GM12878 (cell line): Measurements from ENCODE around the gene OPRL1. TPM values are rescaled to one million over a fixed set of nuclear protein-coding genes. Genes with fewer than 3 reads are reported as not detected.

Source experiments
- BCL11A ChIP-seq: IDR thresholded peaks from 2 replicates; pipeline ENCODE4 v1.6.1; 2011; ENCODE audit warnings: low read depth, low read length
- CBX3 ChIP-seq: fragments of 200-600 bp; sonication (generic); IDR thresholded peaks from 2 replicates; pipeline ENCODE4 v1.6.1; 2016; ENCODE audit warnings: low read depth, borderline replicate concordance
- CBX5 ChIP-seq: sonication (generic); IDR thresholded peaks from 2 replicates; pipeline ENCODE4 v1.6.1; 2016; ENCODE audit warnings: low read depth, moderate library complexity, mild to moderate bottlenecking, inconsistent platforms
- CEBPB ChIP-seq, 2 experiments: fragments of 150-350 bp in 1 of 2; IDR thresholded peaks; 2 replicates each; pipeline ENCODE4 v1.6.1; 2012 to 2014; ENCODE audit warnings: low read depth in 2 of 2, low read length in 2 of 2, borderline replicate concordance in 1 of 2, inconsistent platforms in 1 of 2
- CHD1 ChIP-seq: IDR thresholded peaks from 2 replicates; pipeline ENCODE4 v1.6.1; 2012; ENCODE audit warnings: low read depth, low read length, improper control_type of control experiment
- CUX1 ChIP-seq: IDR thresholded peaks from 2 replicates; pipeline ENCODE4 v1.6.1; 2012; ENCODE audit warnings: improper control_type of control experiment, low read depth, low read length; ENCODE audit not compliant: insufficient replicate concordance
- FOS ChIP-seq: IDR thresholded peaks from 3 replicates; pipeline ENCODE4 v1.6.1; 2011; ENCODE audit warnings: borderline replicate concordance; ENCODE audit not compliant: insufficient read length; ENCODE audit errors: extremely low read depth
- GATAD2B ChIP-seq: fragments of 450-650 bp; conservative IDR thresholded peaks from 2 replicates; pipeline ENCODE4 v1.6.1; 2017; ENCODE audit warnings: low read depth, mild to moderate bottlenecking, moderate library complexity
- HDGF ChIP-seq: fragments of 450-650 bp; IDR thresholded peaks from 2 replicates; pipeline ENCODE4 v1.6.1; 2016; ENCODE audit warnings: antibody characterized with exemption
- IKZF2 ChIP-seq, 2 experiments: fragments of 450-650 bp; IDR thresholded peaks; 2 replicates each; pipeline ENCODE4 v1.6.1; 2017; ENCODE audit warnings: mild to moderate bottlenecking in 2 of 2, moderate library complexity in 2 of 2
- IRF4 ChIP-seq: IDR thresholded peaks from 2 replicates; pipeline ENCODE4 v1.6.1; 2011; ENCODE audit warnings: low read depth, low read length
- JUND ChIP-seq: IDR thresholded peaks from 2 replicates; pipeline ENCODE4 v1.6.1; 2012; ENCODE audit warnings: low read depth, mild to moderate bottlenecking, low read length, improper control_type of control experiment, moderate library complexity
- MEF2B ChIP-seq: fragments of 450-650 bp; IDR thresholded peaks from 2 replicates; pipeline ENCODE4 v1.6.1; 2018; ENCODE audit warnings: mild to moderate bottlenecking, moderate library complexity; ENCODE audit not compliant: partially characterized antibody, poor library complexity, severe bottlenecking
- MTA2 ChIP-seq: fragments of 450-650 bp; IDR thresholded peaks from 2 replicates; pipeline ENCODE4 v1.6.1; 2016; ENCODE audit warnings: low read depth, mild to moderate bottlenecking, moderate library complexity
- MYB ChIP-seq: fragments of 150-350 bp; IDR thresholded peaks from 2 replicates; pipeline ENCODE4 v1.6.1; 2014; ENCODE audit warnings: mild to moderate bottlenecking, low read depth, low read length, borderline replicate concordance
- NR2F1 ChIP-seq: fragments of 450-650 bp; conservative IDR thresholded peaks from 2 replicates; pipeline ENCODE4 v1.6.1; 2017; ENCODE audit warnings: mild to moderate bottlenecking
- POLR2A ChIP-seq: IDR thresholded peaks from 2 replicates; pipeline ENCODE4 v1.6.1; 2011; ENCODE audit warnings: low read depth, mild to moderate bottlenecking, low read length
- RFX5 ChIP-seq: IDR thresholded peaks from 2 replicates; pipeline ENCODE4 v1.6.1; 2011; ENCODE audit warnings: low read depth, low read length, improper control_type of control experiment
- SMARCA5 ChIP-seq: fragments of 450-650 bp; IDR thresholded peaks from 2 replicates; pipeline ENCODE4 v1.6.1; 2017; ENCODE audit warnings: mild to moderate bottlenecking
- SMC3 ChIP-seq: IDR thresholded peaks from 2 replicates; pipeline ENCODE4 v1.6.1; 2011; ENCODE audit warnings: low read length, improper control_type of control experiment, borderline replicate concordance
- SPI1 ChIP-seq: IDR thresholded peaks from 2 replicates; pipeline ENCODE4 v1.6.1; 2011; ENCODE audit warnings: low read depth, mild to moderate bottlenecking, low read length, moderate library complexity, borderline replicate concordance; ENCODE audit not compliant: insufficient read depth
- TARDBP ChIP-seq: IDR thresholded peaks from 2 replicates; pipeline ENCODE4 v1.6.1; 2016; ENCODE audit warnings: borderline replicate concordance
- TCF3 ChIP-seq: IDR thresholded peaks from 2 replicates; pipeline ENCODE4 v1.6.1; 2012; ENCODE audit warnings: low read depth, mild to moderate bottlenecking, low read length, borderline replicate concordance; ENCODE audit not compliant: insufficient read depth
- YBX1 ChIP-seq: fragments of 450-650 bp; IDR thresholded peaks from 2 replicates; pipeline ENCODE4 v1.6.1; 2016; ENCODE audit warnings: antibody characterized with exemption
- ZNF274 ChIP-seq: IDR thresholded peaks from one replicate; pipeline ENCODE4 v1.8.0; 2011; ENCODE audit not compliant: insufficient read length, insufficient read depth
- ZNF622 ChIP-seq: fragments of 450-650 bp; IDR thresholded peaks from 2 replicates; pipeline ENCODE4 v1.6.1; 2017; ENCODE audit warnings: mild to moderate bottlenecking, inconsistent platforms
- polyA plus RNA-seq, 11 experiments: library from polyadenylated mRNA; depleted of rRNA in 4 of 11; unstranded in 6 of 11; stranded (reverse) in 5 of 11; fragments of >200 nt; fragmentation: Nextera tagmentation in 4 of 11; fragmentation: Illumina TruSeq in 1 of 11; extraction: Ambion mirVana in 4 of 11; extraction: Trizol in 1 of 11; gene quantifications; 1 replicate in 1 of 11; 2 replicates in 10 of 11; pipeline versions ENCODE4 v1.2.1 to v1.2.3, GENCODE V29; 2011 to 2016; ENCODE audit warnings: inconsistent platforms in 2 of 11, missing spikeins in 2 of 11, low read depth in 1 of 11
- total RNA-seq, 4 experiments: library from RNA; depleted of rRNA in 3 of 4; stranded (reverse); fragments of >200 nt in 3 of 4; fragmentation: Illumina TruSeq in 1 of 4; extraction: Trizol in 1 of 4; gene quantifications; 2 replicates each; pipeline versions ENCODE4 v1.2.1 to v1.2.3, GENCODE V29; 2013 to 2021
- TF ChIP-seq, protein P1 (sequence below): fragments of 450-650 bp; IDR thresholded peaks from 2 replicates; pipeline ENCODE4 v1.6.1; 2017; ENCODE audit warnings: low read depth, mild to moderate bottlenecking, moderate library complexity

Gene OPRL1
- total and polyA plus RNA-seq, 10 of the 15 experiments (the other 5 are each of a cell fraction or from before 2014, with no cell fraction given), result 0.04 to 0.41 (median 0.24) TPM; not detected in 1

- no peak for TF ChIP-seq CUX1
- TF ChIP-seq POLR2A, result peak; percentile 56
- no peak for TF ChIP-seq MEF2B
- peak; percentile 90 for TF ChIP-seq NR2F1
- no peak for TF ChIP-seq CBX3
- no peak for TF ChIP-seq ZNF622
- no peak for TF ChIP-seq CBX5
- no peak for TF ChIP-seq TARDBP
- no peak for TF ChIP-seq MYB
- TF ChIP-seq HDGF, result 0 out of 2 replicates have a peak, but pooled peaks have one; percentile 7
- no peak for TF ChIP-seq RFX5
- TF ChIP-seq FOS, result no peak
- no peak for TF ChIP-seq CEBPB (IDR thresholded peaks at IDR 0.05; ENCODE audit: borderline replicate concordance in 1 of 2, low read depth in 2 of 2, low read length in 2 of 2)
- TF ChIP-seq YBX1, result no peak
- TF ChIP-seq TCF3, result no peak
- no peak for TF ChIP-seq IRF4
- TF ChIP-seq IKZF2 (IDR thresholded peaks at IDR 0.05), result no peak
- TF ChIP-seq JUND, result no peak
- TF ChIP-seq BCL11A, result 0 out of 2 replicates have a peak, but pooled peaks have one; percentile 23
- TF ChIP-seq MTA2, result no peak
- no peak for TF ChIP-seq SPI1
- no peak for TF ChIP-seq GATAD2B
- TF ChIP-seq ZNF274, result no peak
- TF ChIP-seq SMARCA5, result no peak
- TF ChIP-seq, protein P1, sequence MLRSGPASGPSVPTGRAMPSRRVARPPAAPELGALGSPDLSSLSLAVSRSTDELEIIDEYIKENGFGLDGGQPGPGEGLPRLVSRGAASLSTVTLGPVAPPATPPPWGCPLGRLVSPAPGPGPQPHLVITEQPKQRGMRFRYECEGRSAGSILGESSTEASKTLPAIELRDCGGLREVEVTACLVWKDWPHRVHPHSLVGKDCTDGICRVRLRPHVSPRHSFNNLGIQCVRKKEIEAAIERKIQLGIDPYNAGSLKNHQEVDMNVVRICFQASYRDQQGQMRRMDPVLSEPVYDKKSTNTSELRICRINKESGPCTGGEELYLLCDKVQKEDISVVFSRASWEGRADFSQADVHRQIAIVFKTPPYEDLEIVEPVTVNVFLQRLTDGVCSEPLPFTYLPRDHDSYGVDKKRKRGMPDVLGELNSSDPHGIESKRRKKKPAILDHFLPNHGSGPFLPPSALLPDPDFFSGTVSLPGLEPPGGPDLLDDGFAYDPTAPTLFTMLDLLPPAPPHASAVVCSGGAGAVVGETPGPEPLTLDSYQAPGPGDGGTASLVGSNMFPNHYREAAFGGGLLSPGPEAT, result no peak
- TF ChIP-seq SMC3, result no peak
- TF ChIP-seq CHD1, result no peak
Measured at GRCh38 chr20:64036346-64037198, 43.3 kb upstream of the OPRL1 start (continued).
